Lower leg skin (tissue), 3 donors: ENCODE results near the gene NR3C2.

Experiments used
- CTCF ChIP-seq, 3 donors: fragments of 450-650 bp; IDR thresholded peaks; one replicate each; pipeline ENCODE4 v1.5.1; 2016; ENCODE audit warnings: antibody characterized with exemption in 3 of 3, mild to moderate bottlenecking in 3 of 3, moderate library complexity in 2 of 3
- POLR2A ChIP-seq, 2 donors: fragments of 450-650 bp; IDR thresholded peaks; one replicate each; pipeline ENCODE4 v1.6.1; 2016 to 2017; ENCODE audit warnings: antibody characterized with exemption in 2 of 2, mild to moderate bottlenecking in 1 of 2, moderate library complexity in 1 of 2

- TF ChIP-seq CTCF (IDR thresholded peaks at IDR 0.05) (no peak), POLR2A (IDR thresholded peaks at IDR 0.05) (no peak)
These were observed 72.3 kb downstream of the NR3C2 start for GRCh38 chr4:148369919-148370318.
